ENCODE results near the gene HAGH.

- TF ChIP-seq CTCF (IDR thresholded peaks at IDR 0.05; ENCODE audit: low read depth, low read length, poor library complexity, severe bottlenecking) (no peak), EZH2phosphoT487 (IDR thresholded peaks at IDR 0.05; ENCODE audit: borderline replicate concordance, low read length) (no peak)
These were observed 9.4 kb downstream of the HAGH start for GRCh38 chr16:1817276-1817589.

All from DOHH2 (cell line).